HG02938 (cell line): Measurements from ENCODE around the gene PARP1.

Experiments
- ATAC-seq: cut with Tn5 transposase; IDR thresholded peaks from one replicate; pipeline ENCODE4 v1.9.1; 2021; ENCODE audit warnings: mild to moderate bottlenecking, moderate library complexity; ENCODE audit not compliant: unreplicated experiment

PARP1 gene

GRCh38 chr1:226384040-226384439 lies 23.9 kb downstream of the PARP1 start:
- ATAC-seq: no peak

DNA sequence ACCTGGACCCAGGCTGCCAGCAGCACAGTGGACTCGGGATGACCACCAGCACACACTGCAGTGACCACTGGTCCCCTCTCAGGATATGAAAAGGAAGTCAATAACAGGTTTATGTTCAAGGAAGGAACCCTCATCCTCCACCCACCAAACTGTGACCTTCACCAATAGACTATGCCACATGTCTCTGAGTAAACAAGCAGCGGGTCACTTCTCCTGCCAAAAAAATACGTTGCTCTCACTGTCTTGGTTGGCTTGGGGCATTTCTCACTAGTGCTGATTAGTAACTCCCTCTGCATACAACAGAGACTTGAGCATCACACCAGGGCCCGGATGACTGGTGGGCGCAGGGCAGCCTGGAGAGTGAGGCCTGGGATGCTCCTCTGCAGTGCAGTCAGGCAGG lies 25.9 kb downstream of the PARP1 start:
- no peak for ATAC-seq

DNA sequence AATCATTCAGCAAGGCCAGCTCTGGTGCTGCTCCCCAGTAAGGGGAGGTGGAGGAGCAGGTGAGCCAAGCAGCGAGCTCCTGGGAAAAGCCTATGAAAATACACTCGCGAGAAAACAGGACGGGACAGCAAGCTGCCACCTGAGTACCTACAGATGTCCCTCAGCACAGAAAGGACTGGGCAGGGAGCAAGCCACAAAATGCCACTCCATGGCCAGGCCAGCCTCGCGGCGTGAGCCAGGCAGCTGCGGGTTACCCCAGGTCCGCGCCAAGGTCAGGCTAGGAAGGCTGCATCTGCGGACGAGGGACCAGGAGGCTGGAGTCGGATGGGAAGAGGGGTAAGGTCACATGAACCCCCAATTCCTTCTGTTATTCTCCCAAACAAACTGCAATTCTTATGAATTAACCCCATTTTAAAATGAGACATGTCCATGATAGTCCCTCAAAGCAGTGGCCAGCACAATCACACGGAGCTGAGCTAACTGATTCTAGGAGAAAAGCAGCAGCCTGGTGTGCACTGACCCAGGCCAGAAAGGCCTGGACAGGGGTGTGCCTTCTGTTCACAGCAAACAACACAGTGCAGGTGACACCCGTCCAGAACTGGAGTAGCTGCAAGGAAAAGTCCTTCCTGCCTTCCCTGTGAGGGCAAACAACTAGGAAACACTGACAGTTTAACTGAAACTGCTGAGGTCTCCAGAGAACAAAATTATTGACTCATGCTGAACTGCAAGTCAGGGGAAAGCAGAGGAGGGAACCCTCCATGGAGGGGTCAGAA lies 26.5 kb downstream of the PARP1 start:
- no peak for ATAC-seq

DNA sequence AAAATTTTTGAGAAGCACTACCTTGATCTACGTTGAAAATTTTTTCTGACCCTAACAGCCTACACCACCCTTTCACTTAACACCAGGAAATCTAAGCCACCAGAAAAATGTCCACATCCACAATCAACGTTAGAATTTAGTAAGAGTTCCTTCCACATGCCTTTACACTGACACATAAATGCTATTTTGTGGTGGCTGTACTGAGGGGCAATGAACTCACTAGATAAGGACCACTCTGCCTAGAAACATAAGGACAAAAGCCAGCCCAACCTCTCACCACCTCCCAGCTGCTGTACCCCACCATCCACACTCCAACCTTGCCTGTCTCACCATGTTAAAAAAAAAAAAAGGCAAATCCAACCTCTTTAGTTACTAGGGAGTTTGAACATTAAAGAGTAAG lies 29.8 kb downstream of the PARP1 start:
- no peak for ATAC-seq

DNA sequence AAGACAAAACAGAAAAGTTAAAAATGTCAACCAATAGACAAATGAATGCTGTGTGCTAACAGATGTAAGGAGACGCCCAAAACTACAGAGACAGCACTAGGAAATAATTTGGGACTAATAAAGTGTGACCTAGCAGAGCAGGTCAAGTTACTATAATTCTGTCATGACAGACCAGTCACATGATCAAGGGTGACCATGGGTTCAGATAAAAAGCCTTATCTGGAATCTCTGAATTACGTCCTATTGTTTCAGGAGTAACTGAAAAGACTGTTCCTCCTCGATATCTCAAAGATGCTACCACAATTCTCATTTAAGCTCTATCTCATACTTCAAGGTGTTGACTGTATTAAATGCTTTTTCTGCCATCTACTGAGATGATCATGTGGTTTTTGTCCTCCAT lies 31.6 kb downstream of the PARP1 start:
- no peak for ATAC-seq

DNA sequence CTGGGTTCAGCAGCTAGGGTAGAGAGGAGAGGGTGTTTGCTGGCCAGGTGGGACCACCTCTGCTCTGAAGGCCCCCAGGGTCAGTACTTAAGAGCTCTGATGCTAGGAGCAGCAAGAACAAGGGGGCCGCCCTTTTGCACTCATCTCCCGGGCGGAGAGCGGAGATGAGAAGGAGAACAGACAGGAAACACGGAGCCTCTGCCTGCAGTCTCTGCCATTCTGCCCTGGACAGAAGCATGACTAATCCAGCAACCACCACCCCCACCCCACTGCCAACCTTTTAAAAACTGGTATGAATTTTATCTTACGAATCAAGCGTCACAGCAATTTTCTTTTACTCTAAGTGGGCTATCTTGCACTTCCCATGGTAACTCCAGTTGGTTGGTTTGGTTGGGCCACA lies 34.5 kb downstream of the PARP1 start:
- no peak for ATAC-seq

- ATAC-seq: no peak
Measured at GRCh38 chr1:226372885-226373284, 35.0 kb downstream of the PARP1 start.

GRCh38 chr1:226371866-226372490 lies 35.9 kb downstream of the PARP1 start:
- no peak for ATAC-seq

DNA sequence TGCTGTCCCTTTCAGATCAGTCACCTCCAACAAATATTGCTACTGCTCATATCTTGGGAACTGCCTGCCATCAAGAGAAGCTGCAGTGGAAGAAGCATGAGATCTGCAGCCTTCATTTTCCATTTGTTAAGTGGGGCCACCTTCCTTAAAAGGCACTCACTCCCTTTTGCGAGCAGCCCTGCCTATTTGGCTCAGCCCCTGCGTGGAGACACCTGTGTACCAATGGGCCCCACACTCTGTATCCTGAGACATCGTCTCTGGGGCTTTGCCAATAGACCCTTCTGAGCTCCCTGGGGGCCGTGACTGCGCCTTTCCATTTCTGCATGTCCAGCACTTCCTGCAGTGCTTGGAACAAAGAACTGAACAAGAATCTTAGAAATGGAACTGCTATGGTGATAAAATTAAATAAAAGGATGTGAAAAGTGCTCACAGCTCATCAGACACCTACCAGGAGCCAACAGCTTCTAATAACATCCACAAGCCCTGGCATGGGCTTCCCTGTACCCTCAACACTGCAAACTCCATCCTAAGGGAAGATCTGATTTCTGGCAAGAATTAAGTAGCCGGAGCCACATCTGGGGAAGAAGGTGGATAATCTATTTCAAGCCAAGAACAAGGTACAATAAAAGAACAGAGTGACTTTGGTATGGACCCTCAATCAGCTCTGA lies 36.7 kb downstream of the PARP1 start:
- ATAC-seq: no peak

GRCh38 chr1:226370144-226370923 lies 37.6 kb downstream of the PARP1 start:
- peak; percentile 69 for ATAC-seq

GRCh38 chr1:226369110-226369509 lies 38.8 kb downstream of the PARP1 start:
- ATAC-seq: no peak

DNA sequence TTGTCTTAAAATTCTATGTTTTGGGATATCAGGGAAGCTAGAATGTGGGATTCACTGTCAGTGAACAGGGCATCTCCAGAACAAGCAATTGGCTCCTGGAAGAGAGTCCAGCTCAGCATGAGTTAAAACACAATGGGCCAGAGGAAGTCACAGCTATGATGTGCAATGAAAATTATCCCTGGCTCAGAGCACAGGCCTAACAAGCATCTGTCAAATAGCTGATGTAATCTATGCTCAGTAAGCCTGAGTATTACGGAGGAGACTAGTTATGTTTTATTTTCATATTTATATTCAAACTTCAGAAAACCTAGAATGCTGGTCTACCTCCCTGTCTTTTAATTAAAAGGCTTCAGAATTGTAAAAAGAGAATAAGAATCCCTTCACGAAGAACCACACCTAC lies 41.6 kb downstream of the PARP1 start:
- ATAC-seq: no peak

- ATAC-seq: no peak
Measured at GRCh38 chr1:226365831-226366231, 42.1 kb downstream of the PARP1 start.

GRCh38 chr1:226364901-226365565 lies 42.9 kb downstream of the PARP1 start:
- no peak for ATAC-seq

DNA sequence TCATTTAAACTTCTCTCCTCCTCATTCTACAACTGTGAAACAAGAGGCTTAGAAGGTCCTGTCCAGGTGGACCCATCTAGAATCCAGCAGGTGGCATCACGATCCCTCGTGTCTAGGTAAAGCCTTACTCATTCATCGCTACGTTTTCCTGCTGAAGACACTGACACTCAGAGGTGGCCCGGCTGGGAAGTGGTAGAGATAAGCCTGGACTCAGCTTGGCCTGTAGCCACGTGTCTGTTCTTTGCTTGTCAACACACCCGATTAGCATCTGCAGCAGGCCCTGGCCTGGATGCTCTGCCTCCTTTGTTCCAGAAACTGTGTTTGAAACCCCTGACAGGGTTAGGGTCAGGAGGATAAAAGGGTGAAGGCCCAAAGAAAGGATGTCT lies 43.4 kb downstream of the PARP1 start:
- ATAC-seq: no peak

DNA sequence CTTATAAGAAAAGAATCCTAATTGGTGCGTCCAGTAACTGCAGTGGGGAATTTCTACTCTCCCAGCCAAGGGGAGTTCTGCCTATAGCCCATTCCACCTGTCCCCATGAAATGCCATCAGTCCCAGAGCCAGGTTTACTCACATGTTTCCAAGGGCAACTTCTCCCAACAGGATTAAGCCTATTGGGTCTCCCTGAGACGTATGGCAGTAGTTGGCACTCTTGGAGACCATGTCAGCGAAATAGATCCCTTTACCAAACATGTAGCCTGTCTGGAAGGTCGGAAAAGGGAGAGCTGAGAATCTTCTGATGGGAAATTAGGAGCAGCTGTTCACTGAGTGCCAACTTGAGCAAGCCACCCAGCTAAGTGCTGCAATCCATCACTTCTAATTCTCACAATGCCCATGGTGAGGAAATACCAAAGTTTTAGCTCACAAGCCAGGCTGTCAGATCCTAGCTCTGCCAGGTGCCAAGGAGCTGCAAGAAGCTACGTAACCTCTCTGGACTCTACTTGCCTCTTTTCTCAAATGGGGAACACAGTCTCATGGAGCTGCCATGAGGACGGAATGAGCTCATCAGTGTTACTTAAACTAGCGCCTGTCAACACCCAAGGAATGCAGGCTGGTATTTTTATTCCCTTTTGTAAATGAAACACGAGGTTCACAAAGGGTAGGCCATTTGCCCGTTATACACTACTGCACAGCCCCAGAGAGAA lies 43.9 kb downstream of the PARP1 start:
- ATAC-seq: no peak

- no peak for ATAC-seq
Measured at GRCh38 chr1:226362891-226363447, 44.9 kb downstream of the PARP1 start.

- no peak for ATAC-seq
Measured at GRCh38 chr1:226362361-226362760, 45.5 kb downstream of the PARP1 start.

- ATAC-seq: peak; percentile 68
Measured at GRCh38 chr1:226360106-226360746, 47.7 kb downstream of the PARP1 start.
